ENCODE results near the gene CPED1.

CPED1 gene

DNA sequence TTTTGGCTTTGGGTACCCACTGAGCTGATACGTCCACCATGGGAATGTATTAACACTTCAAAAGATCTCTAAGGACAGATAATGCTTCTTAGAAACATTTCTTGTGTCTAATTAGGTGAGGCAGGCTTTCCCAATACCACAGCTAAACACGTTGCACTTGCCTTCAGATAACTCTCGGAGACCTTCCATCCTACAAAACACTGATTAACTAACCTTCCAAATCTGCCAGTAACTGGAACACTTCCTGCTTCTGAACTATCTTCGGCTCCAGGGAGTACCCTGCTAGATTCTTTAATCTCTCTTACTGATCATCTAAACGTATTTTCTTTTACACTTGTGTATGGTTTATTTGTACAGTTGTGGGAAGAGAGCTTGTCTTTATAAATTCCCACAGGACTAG is 339.2 kb downstream of the CPED1 start:
- TF ChIP-seq, protein P1, sequence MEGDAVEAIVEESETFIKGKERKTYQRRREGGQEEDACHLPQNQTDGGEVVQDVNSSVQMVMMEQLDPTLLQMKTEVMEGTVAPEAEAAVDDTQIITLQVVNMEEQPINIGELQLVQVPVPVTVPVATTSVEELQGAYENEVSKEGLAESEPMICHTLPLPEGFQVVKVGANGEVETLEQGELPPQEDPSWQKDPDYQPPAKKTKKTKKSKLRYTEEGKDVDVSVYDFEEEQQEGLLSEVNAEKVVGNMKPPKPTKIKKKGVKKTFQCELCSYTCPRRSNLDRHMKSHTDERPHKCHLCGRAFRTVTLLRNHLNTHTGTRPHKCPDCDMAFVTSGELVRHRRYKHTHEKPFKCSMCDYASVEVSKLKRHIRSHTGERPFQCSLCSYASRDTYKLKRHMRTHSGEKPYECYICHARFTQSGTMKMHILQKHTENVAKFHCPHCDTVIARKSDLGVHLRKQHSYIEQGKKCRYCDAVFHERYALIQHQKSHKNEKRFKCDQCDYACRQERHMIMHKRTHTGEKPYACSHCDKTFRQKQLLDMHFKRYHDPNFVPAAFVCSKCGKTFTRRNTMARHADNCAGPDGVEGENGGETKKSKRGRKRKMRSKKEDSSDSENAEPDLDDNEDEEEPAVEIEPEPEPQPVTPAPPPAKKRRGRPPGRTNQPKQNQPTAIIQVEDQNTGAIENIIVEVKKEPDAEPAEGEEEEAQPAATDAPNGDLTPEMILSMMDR (conservative IDR thresholded peaks at IDR 0.05): no peak

DNA sequence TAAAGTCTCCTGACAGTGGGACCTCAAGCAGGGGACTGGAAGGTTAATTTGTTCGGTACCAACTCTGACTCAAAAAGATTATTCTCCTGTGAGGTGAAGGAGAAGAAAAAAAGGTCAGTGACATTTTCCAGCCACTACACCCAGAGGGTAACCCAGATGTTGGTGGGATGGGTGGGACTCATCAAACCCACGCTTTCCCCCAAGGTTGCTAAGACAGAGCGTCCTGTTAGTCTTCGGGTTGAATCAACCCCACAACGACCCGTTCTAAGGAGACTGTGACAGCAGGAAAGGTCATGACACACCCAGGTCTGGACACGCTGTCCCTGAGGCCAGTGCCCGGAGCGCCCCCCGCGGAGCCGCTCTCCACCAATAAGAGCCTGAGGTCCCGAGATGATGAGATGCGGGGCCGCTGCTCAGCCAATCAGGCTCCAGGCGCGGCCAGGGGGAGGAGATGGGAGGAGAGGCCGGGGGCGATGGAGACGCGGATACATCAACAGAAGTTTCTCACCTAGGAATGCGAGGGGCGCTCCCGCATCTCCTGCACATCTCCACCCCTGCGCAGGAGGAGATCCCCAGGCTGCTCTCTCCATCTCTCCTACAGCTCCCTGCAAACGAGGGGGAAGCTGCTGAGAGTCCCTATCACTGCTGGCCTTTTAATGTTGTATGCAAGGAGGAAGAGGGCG is 340.1 kb downstream of the CPED1 start, which contains the start of gene WNT16:
Gene WNT16 (plus strand): TSS at position 493 of the 683 bp plus-strand sequence. CDS start 293 bp downstream, outside the sequence.
- no peak within 1 kb of the TSS for H3K27ac ChIP-seq
- TF ChIP-seq, protein P1 (conservative IDR thresholded peaks at IDR 0.05): no peak

More for the DNA sequence above, 339.2 kb downstream of the CPED1 start:
- H3K27ac ChIP-seq: no peak overlapping the region

DNA sequence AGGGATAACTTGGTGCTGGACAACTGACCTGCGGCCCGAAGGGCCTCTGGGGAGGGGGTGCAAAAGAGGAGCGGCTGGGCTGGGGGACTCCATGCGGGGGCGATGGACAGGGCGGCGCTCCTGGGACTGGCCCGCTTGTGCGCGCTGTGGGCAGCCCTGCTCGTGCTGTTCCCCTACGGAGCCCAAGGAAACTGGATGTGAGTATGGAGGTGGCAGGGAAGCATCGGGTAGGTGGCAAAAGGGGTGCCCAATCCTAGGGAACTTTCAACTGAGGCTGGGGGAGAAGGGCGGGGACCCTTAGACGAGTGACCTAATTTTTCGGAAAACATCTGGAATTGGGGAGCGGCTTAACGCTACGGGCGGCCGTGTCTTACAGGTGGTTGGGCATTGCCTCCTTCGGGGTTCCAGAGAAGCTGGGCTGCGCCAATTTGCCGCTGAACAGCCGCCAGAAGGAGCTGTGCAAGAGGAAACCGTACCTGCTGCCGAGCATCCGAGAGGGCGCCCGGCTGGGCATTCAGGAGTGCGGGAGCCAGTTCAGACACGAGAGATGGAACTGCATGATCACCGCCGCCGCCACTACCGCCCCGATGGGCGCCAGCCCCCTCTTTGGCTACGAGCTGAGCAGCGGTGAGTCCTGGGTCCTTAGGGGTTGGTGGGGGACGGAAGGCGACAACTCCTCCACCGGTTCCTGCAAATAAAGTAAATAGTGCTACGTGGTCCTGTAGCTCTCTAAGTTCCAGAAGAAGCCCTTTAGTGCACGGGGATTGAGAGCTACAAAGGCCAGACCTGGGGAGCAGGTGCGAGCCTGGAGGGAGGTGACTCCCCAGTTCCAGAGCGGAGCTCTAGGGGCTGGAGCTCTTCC is 340.9 kb downstream of the CPED1 start:
- H3K27ac ChIP-seq: no peak overlapping the region

DNA sequence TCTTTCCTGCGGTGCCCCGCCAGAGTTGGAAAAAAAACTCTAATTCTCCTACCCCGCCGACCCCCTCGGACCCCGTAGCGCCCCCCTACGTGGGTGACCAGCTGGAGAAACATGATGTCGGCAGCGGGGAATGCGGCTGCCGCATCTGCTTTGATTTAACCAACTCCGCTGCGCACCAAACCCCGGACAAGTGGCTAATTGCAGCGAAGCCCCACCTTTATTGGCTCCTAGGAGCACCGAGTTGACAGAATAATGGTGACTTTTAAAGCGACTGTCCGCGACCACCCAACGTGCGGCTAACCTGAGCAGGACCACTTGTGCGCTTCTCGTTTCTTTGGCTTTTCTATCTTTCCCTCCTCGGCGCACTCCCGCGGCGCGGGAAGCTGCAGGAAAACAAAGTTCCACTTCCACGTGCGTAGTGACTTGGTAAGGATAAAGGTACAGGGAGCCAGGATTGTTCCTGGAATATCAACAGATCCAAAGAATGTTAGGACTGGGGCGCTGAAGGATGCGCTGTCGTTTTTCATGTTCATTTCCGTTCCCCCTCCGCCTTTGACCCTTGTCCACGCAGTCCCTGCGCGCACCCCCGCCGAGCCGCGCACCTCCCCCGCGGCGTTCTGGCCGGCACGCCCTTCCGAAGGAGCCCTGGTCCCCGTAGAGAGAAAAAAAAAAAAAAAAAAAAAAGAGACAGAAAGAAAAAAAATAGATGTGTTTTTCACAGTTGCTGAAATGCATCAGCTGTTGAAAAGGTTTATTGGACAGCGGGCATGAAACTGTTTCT is 341.7 kb downstream of the CPED1 start:
- H3K27ac ChIP-seq: no peak overlapping the region
- TF ChIP-seq, protein P1 (conservative IDR thresholded peaks at IDR 0.05): no peak

More for the DNA sequence above, 340.9 kb downstream of the CPED1 start:
- TF ChIP-seq, protein P1 (conservative IDR thresholded peaks at IDR 0.05): peak; percentile 21; the same call in 1 of the 2 replicates

DNA sequence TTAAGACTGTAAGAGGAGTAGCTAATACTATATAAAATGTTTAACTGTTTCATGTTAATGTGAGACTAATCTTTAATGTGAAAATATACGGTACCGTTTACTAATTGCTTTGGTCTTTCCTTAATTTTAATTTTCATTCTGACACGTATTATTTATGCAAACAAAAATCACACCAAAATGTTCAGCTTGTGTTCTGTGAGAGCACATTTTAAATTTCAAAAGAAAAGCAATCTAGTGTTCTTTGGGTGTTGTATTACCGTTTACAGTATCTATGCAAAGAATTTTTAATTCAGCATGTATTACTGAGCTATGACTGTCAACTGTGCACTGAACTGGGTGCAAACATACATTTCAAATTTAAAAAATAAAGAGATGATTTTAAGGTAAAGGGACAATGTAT is 342.5 kb downstream of the CPED1 start:
- H3K27ac ChIP-seq: no peak overlapping the region
- TF ChIP-seq, protein P1 (conservative IDR thresholded peaks at IDR 0.05): no peak

DNA sequence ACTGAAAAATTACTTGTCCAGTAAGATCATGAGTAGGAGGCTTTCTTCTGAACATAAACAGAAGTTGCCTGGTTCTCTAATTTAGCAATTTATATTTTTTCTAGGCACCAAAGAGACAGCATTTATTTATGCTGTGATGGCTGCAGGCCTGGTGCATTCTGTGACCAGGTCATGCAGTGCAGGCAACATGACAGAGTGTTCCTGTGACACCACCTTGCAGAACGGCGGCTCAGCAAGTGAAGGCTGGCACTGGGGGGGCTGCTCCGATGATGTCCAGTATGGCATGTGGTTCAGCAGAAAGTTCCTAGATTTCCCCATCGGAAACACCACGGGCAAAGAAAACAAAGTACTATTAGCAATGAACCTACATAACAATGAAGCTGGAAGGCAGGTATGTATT is 343.1 kb downstream of the CPED1 start:
- TF ChIP-seq, protein P1 (conservative IDR thresholded peaks at IDR 0.05): no peak
- no peak overlapping the region for H3K27ac ChIP-seq

DNA sequence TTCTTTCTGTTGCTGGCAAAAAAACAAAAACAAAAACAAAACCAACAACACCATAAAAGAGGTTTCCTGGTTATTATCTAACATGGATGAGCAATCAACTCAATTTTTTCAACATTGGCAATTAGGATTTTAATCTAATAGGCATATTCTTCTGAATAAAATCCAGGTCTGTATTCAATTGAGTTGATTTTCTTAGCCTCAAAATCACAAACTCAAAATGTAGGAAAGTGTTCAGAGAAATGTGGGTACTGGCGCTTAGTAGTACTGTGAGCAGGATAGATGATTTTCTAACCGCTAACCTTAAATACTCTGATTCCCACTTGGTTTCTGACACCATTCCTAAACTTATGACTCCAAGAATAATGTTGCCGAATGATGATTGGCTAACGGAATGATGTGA is 345.9 kb downstream of the CPED1 start:
- TF ChIP-seq, protein P1 (conservative IDR thresholded peaks at IDR 0.05): no peak
- H3K27ac ChIP-seq: no peak overlapping the region
